GM18526 (cell line): ENCODE data around the gene FUT6.

Source experiments
- POLR2A ChIP-seq: IDR thresholded peaks from 3 replicates; pipeline ENCODE4 v1.6.1; 2011; ENCODE audit not compliant: insufficient read length; ENCODE audit errors: extremely low read depth

FUT6 gene

GRCh38 chr19:5817218-5817617 lies 22.3 kb downstream of the FUT6 start:
- no peak for TF ChIP-seq POLR2A

GRCh38 chr19:5814852-5815246 lies 24.7 kb downstream of the FUT6 start:
- TF ChIP-seq POLR2A = no peak

- TF ChIP-seq POLR2A = no peak
Measured at GRCh38 chr19:5814123-5814851, 25.2 kb downstream of the FUT6 start.

- no peak for TF ChIP-seq POLR2A
Measured at GRCh38 chr19:5811117-5811516, 28.4 kb downstream of the FUT6 start.

GRCh38 chr19:5809469-5809868 lies 30.0 kb downstream of the FUT6 start:
- TF ChIP-seq POLR2A = no peak

GRCh38 chr19:5809053-5809452 lies 30.4 kb downstream of the FUT6 start:
- TF ChIP-seq POLR2A = no peak

GRCh38 chr19:5808120-5808816 lies 31.2 kb downstream of the FUT6 start:
- no peak for TF ChIP-seq POLR2A

- TF ChIP-seq POLR2A = no peak
Measured at GRCh38 chr19:5806905-5807304, 32.6 kb downstream of the FUT6 start.

- TF ChIP-seq POLR2A = no peak
Measured at GRCh38 chr19:5806133-5806489, 33.4 kb downstream of the FUT6 start.

GRCh38 chr19:5805462-5806132 lies 33.9 kb downstream of the FUT6 start:
- TF ChIP-seq POLR2A = no peak

- TF ChIP-seq POLR2A = no peak
Measured at GRCh38 chr19:5804516-5805461, 34.7 kb downstream of the FUT6 start, which contains the start of gene NRTN. NRTN (plus strand) TSS chr19:5805067; CDS start chr19:5824166, 19,099 bp downstream.

GRCh38 chr19:5803752-5804515 lies 35.6 kb downstream of the FUT6 start:
- TF ChIP-seq POLR2A = no peak

GRCh38 chr19:5803441-5803751 lies 36.1 kb downstream of the FUT6 start:
- no peak for TF ChIP-seq POLR2A

GRCh38 chr19:5801796-5802619 lies 37.5 kb downstream of the FUT6 start:
- no peak for TF ChIP-seq POLR2A
